Germinal center (tissue), 1 donor: ENCODE measurements around the gene ST6GALNAC6.
"Not testable (repeated sequence)": the region's sequence is repeated elsewhere in the genome, so short reads cannot be mapped to it uniquely, and the experiment has no call there.

Experiments
- DNase-seq: peaks from one replicate; pipeline ENCODE4 v3.0.0; 2012; ENCODE audit warnings: mixed read lengths, low spot score

The ST6GALNAC6 gene

DNA sequence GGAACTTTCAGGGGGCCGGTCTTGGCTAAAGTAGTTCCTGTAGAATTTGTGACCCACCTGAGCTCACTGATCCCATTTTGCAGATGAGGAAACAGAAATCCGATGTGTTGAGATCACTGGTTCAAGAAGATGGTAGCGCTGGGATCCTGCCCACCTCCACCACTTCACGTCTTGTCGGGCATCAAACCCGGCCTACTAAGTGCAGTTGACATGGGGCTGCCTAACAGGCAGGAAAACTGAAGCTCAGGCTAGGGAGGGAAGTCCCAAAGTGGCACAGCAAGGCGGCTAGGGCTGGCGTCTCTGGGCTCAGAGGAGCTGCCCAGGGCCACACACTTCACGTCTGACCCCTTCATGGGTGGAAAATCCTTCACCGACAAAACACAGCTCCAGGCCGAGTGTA is 44.4 kb downstream of the ST6GALNAC6 start:
- DNase-seq, result no peak

DNA sequence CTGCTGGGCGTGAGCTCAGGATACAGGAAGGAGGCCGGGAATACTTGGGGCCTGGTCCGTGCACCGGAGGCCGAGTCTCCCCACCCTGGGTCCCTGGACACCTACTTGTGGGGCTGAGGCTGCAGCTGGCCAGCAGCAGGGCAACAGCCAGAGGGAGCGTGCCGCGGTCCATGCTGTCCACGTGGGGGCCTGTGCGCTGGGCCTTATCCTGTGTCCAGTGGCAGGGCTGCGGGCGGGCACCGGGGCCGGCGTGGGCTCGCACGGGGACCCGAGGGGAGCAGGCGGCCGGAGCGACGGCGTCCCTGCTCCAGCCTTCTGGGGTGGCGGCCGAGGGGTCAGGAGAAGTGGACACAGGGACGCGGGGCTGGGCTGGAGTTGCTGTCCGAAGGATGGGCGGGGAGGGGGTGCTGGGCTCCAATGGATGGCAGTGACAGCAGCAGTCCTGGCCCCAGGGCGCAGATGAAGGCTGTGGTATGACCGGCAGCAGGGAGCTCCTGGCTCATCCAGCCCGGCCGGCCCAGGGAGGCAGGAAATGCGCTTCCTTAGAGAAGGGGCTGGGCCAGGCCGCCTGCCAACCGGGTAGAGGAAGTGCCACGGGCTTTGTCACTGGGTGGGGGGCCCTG is 45.1 kb downstream of the ST6GALNAC6 start, which contains the start of gene ENG:
ENG (minus strand) TSS at position 475 of the 623 bp plus-strand sequence; CDS start at position 172, 303 bp downstream.
- no peak for DNase-seq

DNA sequence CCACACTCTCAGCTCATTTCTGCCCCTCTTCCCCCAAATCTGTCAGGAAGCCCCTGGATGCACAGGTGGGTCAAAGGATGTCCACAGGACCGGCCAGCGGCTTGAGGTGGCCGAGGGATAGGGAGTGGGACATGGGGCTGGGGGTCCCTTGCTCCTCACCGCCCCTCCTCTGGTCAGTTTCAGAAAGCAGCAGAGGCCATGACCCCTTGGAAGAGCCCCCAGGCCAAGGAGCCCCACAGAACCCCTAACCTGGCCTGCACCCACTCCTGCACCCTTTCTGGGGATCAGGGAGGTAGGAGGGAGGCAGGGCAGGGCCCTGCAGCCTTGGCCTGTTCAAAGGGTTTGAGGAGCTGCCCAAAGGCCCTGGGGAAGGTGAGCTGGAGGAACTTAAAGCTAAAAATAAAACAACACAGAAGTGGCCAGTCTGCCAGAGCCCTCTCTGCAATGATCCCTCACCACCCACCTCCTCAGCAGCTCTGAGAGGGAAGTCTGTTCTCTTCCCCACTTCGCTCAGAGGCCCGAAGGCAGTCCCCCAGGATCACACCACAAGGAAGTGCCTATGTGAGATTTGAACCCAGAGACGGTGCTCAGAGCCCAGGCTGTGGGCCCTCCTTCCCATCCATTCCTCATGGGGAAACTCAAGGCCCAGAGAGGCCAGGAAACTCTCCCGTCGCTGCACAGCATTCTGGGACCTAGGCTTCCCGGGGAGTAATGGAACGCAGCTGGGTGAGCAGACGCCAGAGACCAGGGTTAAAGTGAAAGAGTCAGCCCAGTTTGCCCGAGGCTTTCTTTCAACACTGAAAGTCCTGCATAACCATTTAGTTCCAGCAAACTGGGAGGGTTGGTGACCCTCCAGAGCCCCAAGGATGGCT is 45.9 kb downstream of the ST6GALNAC6 start:
- no peak for DNase-seq

DNA sequence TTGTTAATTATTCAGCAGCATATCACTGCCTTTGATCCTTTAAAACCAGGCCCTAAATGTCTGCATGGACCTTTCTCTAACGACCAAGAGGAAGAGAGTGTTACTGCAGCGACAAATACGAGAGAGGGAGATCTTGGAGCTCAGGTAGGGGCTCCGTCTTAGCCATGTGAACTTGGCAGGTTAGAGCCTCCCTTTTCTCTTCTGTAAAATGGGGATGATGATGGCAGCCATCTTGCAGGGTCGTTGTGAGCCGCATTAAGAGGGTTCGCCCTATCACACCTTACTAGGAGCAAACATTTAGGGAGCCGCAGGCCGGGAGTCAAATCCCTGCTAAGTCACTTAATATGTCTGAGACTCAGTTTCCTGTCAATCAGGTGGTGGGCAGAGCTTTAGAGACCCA is 46.6 kb downstream of the ST6GALNAC6 start:
- no peak for DNase-seq

DNA sequence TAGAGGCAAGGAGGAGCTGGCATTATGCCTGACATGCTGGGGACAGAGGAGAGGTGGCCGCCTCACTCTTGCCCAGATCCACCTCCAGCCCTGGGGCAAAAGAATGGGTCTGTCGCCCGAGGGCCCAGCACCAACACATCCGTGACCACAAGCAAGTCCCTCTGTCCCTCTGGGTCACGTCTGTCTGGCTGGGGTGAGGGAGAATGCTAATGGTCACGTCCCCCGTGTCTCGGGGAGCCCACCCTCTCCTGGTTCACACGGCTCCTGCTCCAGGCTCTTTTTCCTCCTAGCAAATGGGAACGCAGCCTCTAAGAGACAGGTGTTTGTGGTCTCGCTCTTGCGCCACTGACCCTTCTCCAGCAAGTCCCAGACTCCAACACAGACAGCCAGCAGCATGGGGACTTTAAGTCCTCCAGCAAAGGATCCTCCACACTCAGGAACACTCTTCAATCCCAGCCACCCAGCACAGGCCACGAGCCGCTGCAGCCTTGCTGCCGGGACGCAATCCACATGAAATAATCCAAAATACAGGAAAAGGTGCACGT is 49.0 kb downstream of the ST6GALNAC6 start:
- no peak for DNase-seq

DNA sequence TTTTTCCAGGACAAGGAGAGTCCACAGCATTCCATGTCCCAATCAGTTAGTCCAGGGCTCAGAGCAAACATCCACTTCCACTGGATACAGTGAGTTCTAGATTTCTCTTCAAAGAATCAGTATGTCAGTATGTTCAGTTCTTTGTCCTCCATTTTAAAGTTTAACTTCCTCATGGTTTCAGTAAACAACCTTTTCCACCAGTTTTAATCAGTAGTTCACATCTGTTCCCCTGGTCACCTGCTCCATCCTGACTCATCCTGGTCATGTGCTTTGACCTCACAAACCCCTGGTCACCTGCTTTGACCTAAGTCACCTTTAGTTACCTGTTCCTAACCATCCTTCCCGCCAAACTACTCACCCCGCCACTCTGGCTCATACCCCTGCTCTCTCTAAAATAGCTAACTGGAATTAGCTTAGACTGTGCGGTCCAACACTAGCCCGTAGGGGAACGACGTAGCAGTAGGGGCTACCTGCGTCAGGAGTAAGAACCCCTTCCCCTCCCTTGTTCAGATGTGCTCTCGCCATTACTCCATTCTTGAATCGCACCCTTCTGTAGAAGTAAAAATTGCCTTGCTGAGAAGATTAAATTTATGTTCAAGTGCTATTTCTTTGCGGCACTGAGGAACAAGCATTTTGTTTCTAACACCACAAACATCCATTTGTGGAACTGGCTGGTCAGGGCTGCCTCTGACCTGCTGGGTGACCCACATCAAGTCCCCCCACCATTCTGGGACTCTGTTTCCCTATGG is 50.5 kb downstream of the ST6GALNAC6 start:
- DNase-seq, result no peak

DNA sequence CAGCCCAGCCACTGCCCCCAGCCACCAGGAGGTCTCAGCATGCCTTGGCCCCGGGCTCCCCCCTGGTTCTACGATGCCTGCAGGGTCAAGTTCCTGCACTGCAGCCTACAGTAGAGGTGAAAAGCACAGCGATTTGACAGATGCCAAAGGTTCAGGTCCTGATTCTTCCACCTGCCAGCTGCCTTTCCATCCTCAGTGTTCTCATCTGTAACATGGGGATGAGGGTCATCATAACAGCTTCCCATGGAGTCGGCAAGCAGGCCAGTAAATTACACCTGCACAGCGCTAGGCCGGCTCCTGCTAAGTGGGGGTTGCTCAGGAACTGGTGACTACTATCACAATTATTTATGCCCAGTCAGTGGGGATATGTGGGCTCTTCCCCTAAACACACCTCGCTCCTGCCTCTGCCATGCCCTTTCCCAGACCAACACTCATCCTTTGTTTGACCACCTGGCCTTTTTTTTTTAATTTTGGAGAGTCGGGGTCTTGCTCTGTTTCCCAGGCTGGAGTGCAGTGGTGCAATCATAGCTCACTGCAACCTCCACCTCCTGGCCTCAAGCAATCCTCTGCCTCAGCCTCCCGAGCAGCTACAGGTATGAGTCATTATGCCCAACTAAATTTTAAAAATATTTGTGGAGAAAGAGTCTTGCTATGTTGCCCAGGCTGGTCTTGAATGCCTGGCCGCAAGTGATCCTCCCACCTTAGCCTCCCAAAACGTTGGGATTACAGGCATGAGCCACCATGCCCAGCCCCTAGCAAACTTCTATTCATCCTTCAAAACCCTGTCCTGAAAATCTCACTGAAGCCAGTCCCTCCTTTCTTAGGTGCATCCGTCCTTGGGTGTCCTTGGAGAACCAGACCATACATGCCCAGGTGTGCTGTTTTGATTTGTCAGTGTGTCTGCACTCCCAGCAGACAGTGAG is 51.3 kb downstream of the ST6GALNAC6 start:
- no peak for DNase-seq

DNA sequence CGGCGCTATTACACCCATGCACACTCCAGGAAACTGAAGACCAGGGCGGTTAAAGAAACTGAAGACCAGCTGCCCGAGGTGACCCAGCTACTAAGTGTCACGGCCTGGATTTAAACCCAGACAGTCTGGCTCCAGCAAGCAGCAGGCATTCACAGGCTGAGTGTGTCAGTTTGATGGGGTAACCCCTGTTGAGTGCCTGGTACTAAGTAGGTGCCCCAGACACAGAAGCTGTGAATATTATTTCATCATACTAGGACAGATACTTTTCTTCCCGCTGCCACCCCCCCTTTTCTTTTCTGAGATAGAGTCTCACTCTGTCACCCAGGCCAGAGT is 52.3 kb downstream of the ST6GALNAC6 start:
- DNase-seq, result no peak

DNA sequence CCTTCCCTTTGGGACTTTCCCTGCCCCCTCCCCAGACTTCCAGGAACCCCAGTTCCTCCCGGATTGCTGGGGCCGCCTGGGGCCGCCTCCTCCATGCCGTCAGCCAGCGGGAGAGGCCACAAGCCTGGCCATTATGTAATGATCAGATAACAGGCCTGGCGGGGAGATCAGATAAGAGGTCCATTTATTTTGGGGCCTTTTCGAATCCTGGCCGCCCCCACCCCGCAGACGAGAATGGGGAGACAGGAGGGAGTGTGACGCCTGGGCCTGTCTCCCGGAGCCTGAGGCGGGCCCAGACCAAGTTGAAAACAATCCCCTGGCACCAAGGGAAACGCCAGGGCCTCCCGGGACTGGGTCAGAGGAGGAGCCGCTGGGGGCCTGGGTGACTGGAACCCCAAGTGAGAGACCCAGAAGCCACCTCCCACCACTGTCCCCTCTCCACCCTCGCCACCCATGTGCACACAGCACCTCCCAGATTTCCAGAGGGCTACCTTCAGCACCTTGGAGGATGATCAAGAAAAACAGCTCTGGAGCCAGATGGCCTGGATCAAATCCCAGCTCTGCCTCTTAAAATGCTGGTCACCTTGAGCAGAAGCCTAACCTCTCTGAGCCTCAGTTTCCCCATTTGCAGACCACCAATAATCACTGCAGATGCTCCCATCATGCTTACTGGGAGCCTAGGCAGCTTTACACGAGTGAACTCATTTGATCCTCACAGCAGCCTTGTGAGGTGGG is 52.8 kb downstream of the ST6GALNAC6 start:
- DNase-seq, result no peak

DNA sequence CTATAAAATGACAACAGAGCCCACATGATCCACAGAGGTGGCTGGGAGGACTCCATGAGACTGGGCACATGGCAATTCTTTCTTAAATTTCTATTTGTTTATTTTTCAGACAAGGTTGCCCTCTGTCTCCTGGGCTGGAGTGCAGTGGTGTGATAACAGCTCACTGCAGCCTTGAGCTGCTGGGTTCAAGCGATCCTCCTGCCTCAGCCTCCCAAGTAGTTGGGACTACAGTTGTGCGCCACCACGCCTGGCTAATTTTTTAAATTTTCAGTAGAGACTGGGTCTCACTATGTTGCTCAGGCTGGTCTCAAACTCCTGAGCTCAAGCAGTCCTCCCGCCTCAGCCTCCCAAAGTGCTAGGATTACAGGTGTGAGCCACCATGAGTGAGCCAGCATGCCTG is 53.8 kb downstream of the ST6GALNAC6 start:
- not testable (repeated sequence) for DNase-seq

DNA sequence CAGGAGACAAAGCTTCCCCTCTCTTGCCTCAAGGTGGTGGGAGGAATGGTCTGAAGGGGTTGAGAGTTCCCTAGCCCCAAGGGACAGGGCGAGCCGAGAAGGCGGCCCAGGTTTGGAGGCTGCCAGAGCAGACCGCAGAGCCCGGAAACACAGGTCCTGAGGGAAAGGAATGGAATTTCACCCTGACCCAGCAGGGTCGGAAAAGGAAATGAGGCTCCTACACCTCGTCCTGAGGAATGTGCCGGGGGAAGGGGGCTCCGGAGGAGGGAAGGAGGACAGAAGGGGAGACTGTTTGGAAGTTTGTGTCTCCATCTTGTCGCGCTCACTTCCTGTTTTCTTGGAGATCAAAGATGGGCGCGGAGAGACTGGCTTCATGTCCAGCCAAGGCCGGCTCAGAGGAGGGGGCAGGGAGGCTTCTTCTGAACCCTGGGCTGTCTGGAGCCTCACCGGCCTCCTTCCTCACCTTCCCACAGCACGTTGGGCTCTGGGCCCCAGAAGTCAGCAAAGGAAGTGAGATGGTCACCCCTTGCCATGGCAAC is 54.5 kb downstream of the ST6GALNAC6 start:
- DNase-seq, result no peak

DNA sequence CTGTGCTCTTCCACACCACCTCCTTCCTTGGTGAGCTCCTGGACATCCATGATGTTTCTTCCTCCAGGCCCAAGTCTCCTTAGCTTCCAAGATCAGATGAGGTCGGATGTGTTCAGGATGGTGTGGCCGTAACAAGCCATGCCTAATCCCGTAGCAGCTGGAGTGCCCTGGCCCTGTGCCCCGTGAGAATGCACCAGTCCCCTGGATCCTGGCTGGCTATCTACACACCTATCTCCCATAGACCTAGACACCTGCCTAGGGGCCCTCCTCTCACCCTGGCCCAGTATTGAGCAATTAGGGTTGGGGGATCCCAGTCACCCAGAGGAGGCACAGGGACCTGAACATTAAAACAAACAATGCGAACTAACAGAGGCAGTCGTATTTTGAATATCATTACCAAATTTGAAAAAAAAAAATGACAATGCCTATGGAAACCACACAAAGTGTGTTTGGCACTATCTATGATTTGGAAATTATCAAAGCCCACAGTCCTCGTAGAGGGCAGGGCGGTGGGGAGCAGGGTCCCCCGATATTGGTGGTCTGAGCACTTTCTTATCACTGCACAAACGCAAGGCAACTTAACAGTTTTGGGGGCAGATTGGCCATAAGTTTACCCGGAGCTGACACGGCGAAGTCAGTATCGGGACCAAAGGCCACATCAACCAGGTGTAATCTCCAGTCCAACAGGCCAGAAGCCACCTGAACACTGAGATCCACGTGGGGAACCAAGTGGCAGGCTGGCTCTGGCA is 58.1 kb downstream of the ST6GALNAC6 start:
- DNase-seq, result no peak

DNA sequence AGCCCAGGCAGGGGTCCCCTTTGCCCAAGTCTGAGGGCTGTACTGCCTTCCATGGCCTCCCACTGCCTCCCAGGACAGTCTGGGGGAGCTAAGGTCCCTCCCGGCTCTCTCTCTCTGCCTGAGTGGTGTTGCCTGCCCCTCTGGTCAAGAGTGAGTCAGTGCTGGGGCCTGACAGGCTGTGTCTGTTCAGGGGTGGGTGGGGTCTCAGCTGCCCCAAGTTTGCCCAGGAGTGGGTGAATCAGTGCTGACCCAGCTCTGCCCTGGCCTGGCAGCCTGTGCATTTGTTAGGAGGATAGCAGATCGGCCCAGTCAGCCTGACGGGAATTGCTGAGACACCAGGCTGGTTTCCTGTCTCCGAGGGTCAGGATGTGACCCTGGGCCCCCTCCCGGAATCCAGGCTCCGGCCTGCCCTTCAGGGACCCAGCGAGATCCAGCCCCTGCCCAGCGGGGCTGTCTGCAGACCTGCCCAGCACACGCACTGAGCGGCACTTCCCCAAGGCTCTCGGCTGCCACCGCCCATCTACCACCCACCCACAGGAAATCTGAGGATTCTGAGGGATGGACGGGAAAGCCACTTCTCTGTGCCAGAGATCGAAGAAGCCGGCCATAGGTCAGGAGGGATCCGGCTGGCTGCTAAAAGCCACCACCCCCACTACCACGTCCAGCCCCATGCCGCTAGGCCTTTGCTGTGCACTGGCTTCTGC is 60.9 kb downstream of the ST6GALNAC6 start:
- DNase-seq, result no peak

DNA sequence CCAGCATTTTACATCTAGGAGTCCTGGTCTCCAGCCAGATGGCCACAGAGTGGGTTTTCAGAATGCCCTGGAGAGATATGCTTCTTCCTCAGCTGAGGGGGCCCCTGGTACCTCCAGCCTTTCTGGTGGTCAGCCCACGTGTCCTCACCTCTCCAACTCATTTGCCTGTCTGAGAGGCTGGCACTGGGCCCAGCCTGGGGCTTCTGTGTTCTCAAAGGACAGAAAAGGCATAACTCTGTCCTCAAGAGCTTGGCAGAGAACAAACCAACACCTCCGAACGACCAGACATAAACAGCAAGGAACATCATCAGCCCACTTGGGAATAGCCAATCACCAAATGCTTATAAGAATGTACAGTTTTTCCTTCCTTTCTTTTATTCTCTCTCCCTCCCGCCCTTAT is 62.1 kb downstream of the ST6GALNAC6 start:
- no peak for DNase-seq

DNA sequence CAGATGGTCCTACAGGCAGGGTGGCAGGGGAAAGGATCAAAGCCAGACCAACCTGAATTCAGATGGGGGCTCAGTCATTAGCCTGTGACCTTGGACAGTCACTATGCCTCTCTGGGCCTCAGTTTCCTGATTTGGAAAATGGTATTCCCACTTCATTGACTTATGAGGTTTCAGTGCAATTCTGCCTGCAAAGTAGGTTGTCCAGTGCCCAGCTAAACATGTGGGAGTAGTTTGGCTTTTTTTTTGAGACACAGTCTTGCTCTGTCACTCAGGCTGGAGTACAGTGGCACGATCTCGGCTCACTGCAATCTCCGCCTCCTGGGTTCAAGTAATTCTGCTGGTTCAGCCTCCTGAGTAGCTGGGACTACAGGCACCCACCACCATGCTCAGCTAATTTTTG is 62.8 kb downstream of the ST6GALNAC6 start:
- not testable (repeated sequence) for DNase-seq

DNA sequence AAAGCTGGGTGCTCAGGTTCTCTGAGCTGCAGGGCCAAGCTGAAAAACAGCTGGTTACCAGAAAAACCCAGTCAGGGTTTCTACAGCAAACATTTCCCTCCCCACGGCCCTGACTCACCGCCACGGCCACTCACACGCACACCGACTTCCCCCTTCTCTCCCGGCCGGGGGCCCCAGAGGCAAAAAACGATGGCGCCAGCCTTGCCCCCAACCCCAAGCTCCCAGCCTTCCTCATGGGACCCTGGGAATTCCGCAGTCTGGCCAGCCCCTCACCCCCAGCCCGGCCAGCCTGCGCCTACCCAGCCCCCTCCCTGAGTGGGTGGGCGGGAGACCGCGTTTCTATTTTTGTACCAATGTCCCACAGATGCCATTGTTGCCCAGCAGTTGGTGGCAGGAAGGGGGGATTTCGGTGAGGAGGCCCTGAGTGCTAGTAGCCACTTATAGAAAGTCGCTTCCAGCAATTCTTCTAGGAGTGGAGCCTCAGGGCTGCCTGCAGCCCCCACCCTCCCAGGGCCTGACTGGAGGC is 63.3 kb downstream of the ST6GALNAC6 start:
- no peak for DNase-seq
